Subcutaneous adipose tissue (tissue), 4 donors: Measurements from ENCODE around the gene MFSD2A. TPM values are rescaled to one million over a fixed set of nuclear protein-coding genes. Genes with fewer than 3 reads are reported as not detected.

Experiments used
- total RNA-seq, 4 donors: library from RNA; depleted of rRNA; stranded (reverse); fragments of >200 nt; gene quantifications; one replicate each; pipeline ENCODE4 v1.1.0, GENCODE V29; 2016
- TF ChIP-seq, protein P1 (sequence below): fragments of 450-650 bp; IDR thresholded peaks from one replicate; pipeline ENCODE4 v1.5.1; 2016; ENCODE audit warnings: low read depth, mild to moderate bottlenecking, control low read depth, antibody characterized with exemption, moderate library complexity

MFSD2A gene
- total RNA-seq, 4 donors from 2014 or later = 0.66 to 4.6 (median 2.6) TPM

DNA sequence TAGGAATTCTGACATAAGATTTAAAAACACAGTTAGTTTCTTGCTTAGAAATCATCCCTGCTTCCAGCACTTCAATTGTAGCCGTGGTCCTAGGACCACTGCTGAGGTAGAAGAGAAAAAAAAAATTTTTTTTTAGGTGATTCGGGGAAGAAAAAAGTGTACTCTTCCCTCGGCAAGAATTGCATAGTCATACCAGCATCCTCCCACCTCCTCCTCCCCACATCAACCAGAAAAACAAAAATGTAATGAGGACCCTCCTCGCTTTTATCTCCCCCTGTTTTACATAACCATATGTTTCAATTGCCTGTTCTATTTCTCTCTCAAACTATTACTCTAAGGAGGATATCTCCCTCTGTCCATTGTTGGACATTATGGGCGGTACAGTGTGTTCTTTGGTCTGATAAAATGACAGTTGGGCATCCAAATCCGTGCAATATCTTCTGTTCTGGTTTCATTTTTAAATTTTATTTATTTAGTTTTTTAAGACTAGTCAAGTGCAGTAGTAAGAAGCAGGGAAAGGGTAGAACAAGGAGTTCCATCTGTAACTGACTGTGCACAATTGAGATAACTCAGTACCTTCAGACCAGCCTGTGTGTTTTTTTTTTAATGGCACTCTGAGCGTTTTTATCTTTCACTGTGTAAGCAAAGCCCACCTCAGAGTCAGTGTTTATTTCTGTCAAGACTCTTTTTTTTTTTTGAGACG lies 10.4 kb upstream of the MFSD2A start:
- TF ChIP-seq, protein P1, sequence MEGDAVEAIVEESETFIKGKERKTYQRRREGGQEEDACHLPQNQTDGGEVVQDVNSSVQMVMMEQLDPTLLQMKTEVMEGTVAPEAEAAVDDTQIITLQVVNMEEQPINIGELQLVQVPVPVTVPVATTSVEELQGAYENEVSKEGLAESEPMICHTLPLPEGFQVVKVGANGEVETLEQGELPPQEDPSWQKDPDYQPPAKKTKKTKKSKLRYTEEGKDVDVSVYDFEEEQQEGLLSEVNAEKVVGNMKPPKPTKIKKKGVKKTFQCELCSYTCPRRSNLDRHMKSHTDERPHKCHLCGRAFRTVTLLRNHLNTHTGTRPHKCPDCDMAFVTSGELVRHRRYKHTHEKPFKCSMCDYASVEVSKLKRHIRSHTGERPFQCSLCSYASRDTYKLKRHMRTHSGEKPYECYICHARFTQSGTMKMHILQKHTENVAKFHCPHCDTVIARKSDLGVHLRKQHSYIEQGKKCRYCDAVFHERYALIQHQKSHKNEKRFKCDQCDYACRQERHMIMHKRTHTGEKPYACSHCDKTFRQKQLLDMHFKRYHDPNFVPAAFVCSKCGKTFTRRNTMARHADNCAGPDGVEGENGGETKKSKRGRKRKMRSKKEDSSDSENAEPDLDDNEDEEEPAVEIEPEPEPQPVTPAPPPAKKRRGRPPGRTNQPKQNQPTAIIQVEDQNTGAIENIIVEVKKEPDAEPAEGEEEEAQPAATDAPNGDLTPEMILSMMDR = no peak

DNA sequence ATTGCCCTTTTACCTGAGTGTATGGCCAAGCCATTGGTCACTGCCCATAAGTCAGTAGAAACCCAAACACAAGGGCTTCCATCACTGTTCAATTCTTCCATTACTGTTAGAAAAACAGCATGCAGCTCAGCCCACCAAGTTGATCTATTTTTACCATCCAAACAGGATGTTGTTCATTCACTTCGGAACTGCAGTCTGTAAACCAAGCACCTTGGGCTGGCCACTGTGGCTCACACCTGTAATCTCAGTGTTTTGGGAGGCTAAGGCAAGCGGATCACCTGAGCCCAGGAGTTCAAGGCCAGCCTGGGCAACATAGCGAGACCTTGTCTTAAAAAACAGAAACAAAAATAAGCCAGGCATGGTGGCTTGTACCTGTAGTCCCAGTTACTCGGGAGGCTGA lies 8.7 kb upstream of the MFSD2A start:
- TF ChIP-seq, protein P1 = no peak

DNA sequence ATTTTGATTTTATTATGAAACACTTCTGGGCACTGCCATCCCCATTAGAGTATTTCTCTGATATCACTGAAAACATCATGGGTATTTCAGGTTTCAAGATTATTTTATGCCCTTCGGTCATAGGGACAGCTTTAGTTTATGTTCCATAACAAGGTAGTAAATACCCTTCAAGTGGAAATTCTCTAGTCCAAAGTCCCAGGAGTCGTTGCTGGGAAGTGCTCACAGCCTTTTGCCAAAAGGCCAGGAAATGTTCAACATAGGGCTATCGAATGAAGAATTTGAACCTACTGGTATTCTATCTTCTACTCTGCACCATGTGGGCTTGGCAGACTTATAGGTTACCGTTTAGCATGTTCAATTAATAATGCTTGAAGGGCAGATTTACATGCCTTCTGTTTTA lies 7.7 kb upstream of the MFSD2A start:
- TF ChIP-seq, protein P1 = no peak

DNA sequence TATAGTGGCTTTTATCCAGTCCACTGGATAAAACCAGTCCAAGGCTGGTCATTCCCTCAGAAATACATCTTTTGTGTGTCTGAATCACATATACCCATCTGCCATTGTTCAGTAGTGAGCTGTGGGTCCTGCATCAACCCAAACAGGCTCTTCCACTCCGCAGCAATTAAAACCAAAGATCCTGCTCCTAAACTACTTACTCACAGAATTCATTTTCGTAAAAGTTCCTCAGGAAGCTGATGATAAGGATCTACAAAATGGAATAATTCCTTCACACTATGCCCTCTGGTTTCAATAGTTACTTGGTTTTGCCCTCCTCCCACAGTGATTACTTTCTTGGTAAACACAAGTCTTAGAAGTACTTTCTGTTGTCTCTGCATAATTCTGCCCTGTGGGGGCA lies 5.1 kb upstream of the MFSD2A start:
- TF ChIP-seq, protein P1 = no peak

DNA sequence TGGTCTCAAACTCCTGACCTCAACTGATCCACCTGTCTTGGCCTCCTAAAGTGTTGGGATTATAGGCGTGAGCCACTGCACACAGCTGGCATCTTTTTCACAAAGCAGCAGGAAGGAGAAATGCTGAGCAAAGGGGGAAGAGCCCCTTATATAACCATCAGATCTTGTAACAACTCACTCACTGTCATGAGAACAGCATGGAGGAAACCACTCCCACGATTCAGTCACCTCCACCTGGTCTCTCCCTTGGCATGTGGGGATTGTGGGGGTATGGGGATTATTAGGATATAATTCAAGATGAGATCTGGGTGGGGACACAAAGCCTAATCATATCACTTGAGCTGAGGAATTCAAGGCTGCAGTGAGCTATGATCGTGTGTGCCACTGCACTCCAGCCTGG lies 3.0 kb upstream of the MFSD2A start:
- TF ChIP-seq, protein P1 = no peak

DNA sequence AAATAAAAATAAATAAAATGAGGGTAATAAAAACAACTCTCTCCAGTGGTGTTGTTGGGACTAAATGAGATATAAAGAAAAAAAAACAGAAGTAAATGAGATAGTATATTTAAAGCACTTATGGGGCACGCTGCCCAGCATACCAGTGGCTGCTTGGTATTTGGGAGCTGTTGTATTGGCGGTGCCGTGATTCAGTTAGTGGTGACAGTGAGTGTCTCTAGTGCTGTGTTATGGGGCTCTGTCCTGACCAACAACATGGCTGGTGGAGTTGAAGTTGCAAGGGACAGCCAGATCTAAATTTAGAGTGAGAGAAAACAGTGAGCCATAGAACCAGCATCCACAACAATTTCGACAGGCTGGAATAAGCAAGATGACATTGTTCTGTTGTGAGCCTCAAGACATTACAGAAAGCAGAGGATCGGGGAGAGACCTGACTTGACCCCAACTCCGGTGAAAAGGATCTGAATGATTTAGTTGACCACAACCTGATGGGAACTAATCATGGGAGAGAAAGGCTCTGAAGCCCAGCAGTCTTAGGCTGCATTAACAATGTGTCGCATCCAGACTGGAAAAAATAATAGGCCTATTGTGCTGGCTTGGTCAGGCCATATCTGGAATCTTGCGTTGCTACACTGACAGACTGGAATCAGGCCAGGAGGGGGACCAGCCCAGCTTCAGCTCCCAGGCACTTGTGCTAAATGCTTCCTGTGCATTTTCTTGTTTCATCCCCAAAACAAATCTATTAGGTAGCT lies 2.4 kb upstream of the MFSD2A start:
- TF ChIP-seq, protein P1 = no peak

DNA sequence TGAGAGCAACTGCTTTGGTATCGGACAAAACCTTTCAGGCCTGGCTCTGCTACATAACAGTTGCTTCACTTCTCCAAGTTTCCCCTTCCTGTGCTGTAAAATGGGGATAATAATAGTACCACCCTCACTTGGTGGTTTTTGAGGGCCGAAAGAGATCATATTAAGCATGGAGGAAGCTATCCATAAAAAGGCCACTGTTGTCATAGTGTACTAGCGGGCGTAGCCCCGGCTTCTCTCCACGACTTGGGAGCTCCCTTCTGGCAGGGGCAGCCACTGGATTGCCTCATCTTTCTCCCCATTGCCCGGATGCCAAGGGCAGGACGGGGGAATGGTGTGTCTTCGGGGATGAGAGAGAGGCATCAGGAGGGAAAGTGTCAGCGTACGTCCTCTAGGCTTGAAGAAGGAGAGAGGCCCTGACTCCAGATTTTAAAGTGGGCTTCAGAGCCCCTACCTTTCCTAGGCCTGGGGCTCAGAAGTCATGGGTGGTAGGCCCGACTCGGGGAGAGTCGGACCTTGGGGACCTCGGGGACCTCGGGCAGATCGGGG lies 548 bp upstream of the MFSD2A start:
- TF ChIP-seq, protein P1 = no peak
